GM19467 (cell line): Measurements from ENCODE around the gene ECM2.
"Not testable (repeated sequence)": the region's sequence is repeated elsewhere in the genome, so short reads cannot be mapped to it uniquely, and the experiment has no call there.

Experiments used
- ATAC-seq: cut with Tn5 transposase; IDR thresholded peaks from one replicate; pipeline ENCODE4 v1.9.1; 2021; ENCODE audit warnings: mild to moderate bottlenecking, moderate library complexity; ENCODE audit not compliant: unreplicated experiment

ECM2 gene

DNA sequence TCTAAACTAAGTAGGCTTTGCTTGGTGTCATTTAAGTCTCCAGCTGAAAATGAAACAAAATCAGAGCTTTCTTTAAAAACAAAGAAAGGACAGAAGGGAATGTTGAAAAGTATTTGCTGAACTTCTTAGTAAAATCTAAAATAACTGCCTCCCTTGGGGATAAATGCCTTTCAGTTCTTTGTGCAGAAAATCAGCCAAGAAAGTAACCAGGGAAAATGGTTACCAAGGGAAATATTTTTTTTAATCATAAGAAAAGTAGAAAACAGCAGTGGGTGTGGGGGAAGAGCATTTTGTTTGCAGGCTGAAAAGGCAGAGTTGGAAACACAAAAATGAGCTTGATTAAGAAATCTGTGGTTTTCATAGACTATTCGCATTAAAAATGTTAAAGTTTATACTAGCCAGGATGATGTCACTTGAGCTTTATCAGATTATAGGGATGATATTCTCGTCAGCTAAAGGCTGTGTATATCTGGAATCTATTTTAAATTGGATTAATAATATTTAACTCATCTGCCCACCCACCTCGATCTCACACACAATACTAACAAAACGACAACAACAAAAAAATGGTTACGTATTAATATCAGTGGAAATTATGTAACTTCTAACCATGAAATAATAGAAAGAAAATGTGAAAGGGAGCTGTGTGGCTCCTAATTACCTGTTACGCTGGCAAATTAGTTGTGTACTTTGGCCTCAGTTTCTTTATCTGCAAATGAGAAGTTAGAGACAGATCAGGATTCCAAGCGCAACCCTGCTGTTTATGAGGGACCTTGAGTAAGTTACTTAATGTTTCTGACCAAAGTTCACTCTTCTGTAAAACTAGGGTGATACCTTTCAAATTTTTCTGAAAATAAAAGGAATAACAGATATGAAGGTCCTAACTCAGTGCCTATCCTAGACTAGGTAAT lies at the start of gene ECM2:
TSS of gene ECM2 (minus strand) at position 51 of the 911 bp plus-strand sequence. CDS start 13,124 bp downstream, outside the sequence.
- ATAC-seq = no peak

DNA sequence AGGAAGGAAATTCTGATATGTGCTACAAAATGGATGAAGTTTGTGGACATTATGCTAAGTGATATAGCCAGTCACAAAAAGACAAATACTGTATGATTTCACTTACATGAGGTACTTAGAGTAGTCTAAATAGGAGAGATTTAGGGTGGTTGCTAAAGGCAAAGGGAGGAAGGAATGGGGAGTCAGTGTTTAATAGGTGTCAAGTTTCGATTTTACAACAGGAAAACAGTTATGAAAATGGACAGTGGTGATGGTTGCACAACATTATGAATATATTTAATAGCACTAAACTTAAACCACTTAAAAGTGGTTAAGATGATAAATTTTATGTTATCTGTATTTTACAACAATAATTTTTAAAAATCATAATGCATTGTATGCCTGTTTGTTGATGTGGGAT lies 40.4 kb upstream of the ECM2 start:
- ATAC-seq = no peak

DNA sequence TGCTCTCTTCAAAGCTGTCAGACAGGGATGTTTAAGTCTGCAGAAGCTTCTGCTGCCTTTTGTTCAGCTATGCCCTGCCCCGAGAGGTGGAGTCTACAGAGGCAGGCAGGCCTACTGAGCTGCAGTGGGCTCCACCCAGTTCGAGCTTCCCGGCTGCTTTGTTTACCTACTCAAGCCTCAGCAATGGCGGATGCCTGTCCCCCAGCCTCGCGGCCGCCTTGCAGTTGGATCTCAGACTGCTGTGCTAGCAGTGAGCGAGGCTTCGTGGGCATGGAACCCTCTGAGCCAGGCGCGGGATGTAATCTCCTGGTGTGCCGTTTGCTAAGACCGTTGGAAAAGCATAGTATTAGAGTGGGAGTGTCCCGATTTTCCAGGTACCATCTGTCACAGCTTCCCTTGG lies 37.8 kb upstream of the ECM2 start:
- ATAC-seq = not testable (repeated sequence)

DNA sequence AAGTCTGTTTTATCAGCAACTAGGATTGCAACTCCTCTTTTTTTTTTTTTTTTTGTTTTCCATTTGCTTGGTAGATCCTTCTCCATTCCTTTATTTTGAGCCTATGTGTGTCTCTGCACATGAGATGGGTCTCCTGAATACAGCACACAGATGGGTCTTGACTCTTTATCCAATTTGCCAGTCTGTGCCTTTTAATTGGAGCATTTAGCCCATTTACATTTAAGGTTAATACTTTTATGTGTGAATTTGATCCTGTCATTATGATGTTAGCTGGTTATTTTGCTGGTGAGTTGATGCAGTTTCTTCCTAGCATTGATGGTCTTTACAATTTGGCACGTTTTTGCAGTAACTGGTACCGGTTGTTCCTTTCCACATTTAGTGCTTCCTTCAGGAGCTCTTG lies 36.1 kb upstream of the ECM2 start:
- not testable (repeated sequence) for ATAC-seq

DNA sequence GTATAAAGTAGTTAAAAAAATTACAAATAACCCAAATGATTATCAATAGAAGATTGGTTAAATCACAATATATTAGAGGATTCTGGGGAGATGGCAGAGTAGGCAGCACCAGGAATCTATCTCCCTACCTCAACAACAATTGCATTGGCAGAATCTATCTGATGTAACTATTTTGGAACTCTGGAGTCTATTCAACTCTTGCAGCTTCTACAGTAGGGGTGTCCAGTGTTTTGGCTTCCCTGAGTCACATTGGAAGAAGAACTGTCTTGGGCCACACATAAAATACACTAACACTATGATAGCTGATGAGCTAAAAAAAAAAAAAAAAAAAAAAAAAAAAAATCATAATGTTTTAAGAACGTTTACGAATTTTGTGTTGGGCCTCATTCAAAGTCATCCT lies 29.2 kb upstream of the ECM2 start:
- ATAC-seq = no peak

DNA sequence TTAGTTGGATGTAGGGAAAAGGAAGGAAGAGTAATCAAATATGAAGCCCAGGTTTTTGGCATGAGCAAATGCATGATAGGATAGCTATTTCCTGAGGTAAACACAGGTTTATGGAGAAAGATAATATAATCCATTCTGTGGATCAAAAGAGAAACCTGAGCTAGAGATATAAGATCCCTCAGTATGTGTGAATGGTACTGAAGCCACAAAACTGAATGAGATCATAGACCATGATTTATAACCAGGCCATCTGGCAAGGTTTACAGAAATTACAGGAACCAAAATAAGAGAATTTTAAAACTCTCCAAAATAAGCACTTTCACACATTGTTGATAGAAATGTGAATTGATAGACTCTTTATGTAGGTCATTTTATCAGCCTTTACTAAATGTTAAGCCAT lies 28.7 kb upstream of the ECM2 start:
- no peak for ATAC-seq

DNA sequence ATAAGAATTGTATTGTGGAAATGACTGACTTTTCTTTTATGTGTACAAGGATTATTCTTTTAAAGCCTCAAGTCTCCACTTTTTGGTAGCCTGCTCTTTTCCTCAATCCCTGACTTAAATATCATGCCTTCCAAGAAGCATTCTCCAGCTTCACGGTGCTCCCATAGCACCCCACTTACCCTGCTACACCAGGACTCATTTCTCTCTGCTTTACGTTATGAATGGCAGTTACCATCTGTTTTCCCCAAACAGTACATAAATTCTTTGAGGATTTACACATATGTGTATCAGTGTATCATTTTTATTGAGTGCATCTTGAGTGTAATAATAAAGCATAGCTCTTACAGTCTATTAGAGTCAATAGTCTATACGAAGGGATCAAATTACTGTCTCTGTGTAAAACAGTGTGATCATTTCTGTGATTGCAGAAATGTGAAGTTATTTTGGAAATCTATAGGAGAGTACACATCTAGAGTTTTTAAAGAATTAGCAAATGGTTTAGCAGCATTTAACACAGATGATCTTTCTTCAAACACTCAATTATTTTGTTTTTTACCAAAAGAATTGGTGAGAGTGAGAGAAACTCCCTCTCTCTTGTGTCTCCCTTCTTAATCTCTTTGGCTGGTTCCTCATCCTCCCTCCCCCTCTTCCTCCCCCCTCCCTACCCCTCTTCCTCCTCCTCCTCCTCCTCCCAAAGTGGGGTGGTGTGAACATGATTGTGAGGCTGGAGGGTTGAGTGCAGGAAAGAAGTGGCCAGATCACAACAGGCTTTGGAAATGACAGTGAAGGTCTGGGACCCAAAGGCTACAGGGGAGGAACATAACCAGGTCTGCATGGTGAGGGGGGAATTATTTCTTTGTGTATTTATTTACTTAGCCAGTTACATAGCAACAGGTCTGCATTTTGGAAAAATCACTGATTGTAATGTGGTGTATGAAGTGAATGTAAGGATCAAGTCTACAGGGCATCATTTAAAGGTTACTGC lies 27.6 kb upstream of the ECM2 start:
- ATAC-seq = no peak

DNA sequence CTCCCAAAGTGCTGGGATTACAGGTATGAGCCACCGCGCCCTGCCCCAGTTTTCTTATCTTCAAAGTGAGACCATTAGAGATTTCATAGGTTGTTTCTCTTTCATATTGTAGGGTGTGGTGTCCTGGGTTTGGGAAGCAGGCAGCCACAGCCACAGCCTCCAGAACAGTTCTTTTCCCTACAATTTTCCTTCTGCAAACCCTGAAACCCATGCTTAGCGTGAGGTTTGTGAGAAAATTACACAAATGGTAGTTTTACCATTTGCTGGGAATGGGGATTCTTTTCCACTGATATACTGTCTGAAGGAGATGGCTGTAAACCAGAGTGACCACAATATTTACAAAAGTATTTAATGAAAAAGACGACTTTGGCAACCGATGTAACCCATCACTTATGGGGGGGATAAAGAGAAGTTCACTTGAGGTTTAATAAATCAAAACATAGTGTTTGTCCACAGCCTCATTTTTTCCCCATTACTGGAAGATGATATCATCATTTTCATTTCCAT lies 26.7 kb upstream of the ECM2 start:
- ATAC-seq = no peak

DNA sequence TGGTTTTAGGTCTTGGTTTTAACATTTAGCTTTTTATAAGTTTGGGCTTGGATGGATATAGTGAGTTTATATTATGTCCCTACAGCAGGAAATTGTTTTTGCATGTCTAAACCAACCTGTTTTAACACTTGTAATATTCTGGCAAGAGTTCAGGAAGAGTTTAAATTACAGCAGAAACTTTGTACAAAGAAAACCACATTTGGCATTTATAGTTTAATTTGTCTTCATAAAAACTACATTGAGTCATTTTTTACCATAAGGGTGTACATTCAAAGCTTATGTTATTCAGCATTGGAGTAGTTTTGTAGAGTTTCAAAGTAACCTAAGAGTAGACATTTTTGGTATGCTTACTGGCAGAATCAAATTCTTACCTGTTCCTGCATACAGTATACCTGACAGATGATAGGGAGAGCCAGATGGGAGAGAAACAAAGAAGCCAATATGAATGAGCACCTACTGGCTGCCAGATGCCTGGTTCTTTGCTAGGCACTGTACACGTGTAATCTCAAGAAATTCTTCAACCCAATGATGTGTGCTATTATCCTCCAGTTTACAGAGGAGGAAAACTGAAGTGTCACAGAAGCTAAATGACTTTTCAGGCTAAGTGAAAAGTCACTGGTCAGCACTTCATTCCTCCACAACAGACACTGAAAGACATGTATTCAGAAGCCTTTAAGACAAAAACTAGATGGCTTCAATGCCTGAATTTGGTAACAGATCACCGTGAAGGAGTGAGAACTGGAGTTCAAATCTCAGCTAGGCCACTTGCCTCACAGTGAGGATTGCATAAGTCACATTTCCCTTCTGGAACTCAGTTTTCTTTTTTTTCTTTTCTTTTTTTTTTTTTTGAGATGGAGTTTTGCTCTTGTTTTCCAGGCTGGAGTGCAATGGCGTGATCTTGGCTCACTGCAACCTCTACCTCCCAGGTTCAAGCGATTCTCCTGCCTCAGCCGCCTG lies 25.9 kb upstream of the ECM2 start:
- no peak for ATAC-seq

DNA sequence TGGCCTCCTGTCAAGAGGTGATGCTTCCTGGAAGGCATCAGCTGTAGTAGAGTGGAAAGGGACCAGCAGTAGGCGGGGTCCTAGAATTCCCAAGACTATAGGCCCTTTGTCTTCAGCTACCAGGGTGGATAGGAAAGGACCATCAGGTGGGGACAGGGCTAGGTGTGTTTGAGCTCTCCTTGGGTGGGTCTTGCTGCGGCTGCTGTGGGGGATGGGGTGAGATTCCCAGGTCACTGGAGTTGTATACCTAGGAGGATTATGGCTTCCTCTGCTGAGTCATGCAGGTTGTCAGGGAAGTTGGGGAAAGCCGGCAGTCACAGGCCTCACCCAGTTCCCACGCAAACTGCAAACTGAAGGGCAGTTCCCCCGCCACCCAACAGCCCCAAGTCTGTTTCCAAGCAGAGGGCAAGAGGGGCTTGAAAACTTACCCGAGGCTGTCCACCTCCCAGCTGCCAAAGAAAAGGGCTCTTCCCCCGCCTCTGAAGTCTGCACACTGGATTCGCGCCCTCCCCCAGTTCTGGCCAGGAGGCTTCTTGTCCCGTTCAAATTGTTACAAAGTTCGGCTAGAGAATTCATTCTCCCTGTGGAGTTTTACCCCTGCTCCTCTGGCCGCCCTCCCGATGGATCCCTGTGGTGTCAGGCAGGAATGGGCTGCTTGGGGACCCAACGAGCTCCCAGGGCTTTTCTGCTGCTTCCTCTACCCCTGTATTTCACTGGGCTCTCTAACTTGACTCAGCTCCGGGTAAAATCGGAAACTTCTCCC lies 23.0 kb upstream of the ECM2 start:
- ATAC-seq = no peak

DNA sequence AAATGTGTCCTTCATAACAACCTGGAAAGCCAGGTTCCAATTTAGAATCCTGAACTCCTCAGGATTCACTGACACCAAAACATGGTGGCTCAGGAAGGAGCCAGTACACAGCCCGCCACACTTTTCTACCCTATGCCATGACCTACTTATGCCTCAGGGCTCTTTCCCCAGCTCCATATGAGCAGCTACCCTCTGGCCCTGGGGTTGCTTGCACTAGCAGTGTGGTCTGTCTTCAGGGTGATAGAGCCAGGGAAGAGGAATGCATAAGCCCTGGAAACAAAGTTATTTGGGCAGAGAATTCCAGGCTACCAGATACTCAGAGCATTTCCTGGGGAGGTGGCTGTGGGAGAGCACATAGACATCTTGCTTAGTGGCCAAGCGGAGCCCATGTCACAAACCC lies 15.0 kb upstream of the ECM2 start:
- no peak for ATAC-seq

DNA sequence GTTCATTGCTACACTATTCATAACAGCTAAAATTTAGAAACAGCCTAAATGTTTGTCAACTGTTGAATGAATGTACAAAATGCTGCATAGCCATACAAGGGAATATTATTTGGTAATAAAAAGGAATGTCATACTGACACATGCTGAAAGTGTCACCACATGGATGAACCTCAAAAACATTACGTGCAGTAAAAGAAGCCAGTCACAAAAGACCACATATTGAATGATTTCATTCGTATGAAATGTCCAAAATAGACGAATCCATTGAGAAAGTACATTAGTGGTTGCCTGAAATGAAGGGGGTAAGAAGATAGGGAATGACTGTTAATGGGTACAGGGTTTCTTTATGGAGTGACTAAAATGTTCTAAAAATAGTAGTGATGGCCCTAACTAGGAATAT lies 11.6 kb upstream of the ECM2 start:
- no peak for ATAC-seq

DNA sequence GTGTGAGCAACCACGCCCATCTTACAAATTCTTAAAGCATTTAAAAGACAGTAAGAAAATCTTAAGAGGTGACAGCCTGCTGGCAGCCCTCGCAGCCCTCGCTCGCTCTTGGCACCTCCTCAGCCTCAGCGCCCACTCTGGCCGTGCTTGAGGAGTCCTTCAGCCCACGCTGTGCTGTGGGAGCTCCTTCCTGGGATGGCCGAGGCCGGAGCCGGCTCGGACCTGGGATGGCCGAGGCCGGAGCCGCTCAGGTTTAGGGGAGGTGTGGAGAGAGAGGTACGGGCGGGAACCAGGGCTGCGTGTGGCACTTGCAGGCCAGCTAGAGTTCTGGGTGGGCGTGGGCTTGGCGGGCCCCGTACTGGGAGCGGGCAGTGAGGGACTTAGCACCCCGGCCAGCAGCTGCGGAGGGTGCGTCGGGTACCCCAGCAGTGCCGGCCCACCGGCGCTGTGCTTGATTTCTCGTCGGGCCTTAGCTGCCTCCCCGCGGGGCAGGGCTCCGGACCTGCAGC lies 9.3 kb upstream of the ECM2 start:
- ATAC-seq = no peak

DNA sequence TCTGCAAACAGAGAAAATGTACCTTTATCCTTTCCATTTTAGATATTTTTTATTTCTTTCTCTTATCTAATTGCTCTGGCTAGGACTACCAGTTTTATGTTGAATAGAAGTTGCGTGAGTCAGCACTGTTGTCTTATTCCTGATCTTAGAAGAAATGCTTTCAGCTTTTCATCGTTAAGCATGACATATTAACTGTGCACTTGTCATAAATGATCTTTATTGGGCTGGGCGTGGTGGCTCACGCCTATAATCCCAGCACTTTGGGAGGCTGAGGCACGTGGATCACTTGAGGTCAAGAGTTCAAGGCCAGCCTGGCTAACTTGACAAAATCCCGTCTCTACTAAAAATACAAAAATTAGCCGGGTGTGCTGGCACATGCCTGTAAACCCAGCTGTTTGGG lies 8.2 kb upstream of the ECM2 start:
- no peak for ATAC-seq

DNA sequence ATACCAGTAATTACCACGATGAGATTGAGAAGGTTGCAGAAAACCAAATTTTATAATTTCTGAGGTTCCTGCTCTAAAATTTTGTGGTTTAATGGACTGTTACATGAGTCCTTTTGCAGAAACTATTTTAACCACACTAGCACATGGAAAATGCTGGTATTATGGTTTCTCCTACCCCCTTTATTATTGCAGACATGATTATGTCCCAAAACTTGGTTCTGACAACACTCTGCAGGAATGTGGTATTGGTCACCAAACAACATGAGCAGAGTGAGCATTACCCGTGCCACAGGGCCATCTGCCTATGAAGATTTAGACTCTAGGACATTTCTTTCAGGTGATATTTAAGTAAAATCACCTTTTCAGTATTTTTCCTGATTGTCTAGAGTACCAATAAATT lies 2.8 kb upstream of the ECM2 start:
- no peak for ATAC-seq

DNA sequence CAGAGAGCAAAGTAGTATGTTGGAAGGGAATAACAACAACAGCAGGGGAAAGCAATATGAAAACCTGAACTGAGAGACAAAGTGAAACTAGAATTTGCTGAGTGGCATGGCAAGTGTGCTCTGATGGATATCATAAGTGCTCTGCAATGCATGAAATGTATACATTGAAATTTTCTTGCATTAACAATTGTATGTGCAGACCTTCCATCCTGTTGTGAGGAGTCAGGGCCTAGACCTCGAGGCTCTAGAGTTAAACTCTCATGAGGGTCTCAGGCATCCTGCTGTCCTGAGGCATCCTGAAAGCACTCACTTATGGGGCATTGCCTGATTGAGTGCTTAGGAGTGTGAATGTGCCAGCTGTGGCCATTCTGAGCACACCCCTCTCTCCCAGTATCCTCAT lies 1.1 kb downstream of the ECM2 start:
- no peak for ATAC-seq

DNA sequence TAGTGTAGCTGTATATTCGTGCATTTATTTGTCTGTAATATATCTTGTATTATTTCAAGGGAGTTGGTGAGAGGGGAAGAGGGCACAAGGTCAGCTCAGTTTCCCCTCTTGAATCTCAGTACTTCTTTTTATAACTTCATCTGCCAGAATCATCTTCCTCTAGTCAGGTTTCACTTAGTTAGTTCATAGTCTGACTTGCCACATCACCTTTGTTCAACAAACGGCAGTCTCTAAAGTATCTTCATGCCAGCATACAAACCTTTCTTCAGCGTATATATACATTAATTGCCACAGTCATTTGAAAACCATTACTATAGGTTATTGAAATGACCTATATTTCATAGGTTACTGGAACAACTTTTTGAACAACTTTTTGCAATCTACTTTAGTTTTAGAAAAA lies 1.6 kb downstream of the ECM2 start:
- ATAC-seq = no peak

DNA sequence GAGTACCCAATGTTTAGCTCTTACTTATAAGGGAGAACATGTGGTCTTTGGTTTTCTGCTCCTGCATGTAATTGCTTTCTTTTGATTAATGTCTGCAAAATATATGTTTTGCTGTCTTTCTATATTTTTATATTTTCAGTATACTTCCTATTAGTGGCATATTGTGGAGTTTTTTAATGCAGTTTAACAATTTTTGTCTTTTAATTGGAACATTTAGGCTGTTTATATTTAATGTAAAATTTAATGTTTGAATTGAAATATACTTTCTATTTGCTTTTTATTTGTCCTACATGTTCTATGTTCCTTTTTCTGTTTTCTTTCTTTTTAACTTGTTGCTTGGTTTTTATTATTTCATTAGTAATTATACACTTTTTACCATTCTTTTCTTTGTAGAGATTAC lies 4.9 kb downstream of the ECM2 start:
- ATAC-seq = no peak

DNA sequence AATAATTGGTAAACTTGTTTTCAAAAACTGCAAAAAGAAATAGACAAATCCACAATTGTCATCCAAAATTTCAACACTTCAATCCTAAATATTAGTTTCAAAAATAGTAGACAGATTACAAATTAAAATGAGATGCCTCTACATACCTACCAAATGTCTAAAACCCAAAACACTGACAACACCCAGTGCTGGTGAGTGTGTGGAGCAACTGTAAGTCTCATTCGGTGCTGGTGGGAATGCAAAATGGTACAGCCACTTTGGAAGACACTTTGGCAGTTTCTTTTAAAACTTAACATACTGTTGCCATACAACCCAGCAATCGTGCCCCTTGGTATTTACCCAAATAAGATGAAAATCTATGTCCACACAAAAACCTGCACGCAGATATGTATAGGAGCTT lies 6.7 kb downstream of the ECM2 start:
- ATAC-seq = no peak

DNA sequence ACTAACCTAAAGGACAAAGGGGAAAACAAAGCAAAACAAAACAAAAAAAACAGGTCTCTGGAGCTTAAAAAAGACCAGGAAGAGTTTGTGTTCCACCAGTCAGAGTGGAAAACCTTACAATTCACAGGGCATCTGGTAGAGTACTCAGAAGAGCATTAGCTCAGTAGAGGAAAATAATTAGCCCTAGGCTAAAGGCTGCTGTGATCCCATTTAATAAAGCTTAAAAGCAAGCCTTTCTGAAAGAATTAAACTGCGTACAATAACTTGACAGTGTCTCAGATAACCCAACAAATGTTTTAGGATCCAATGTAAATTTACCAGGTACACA lies 7.3 kb downstream of the ECM2 start:
- no peak for ATAC-seq
